Kidney glomerular epithelial cell (primary cell): ENCODE results near the gene DHX40.
"Not testable (repeated sequence)": the region's sequence is repeated elsewhere in the genome, so short reads cannot be mapped to it uniquely, and the experiment has no call there.

Experiments
- DNase-seq: peaks from one replicate; lab custom pipeline; 2025; lab: John Stamatoyannopoulos, UW

Gene DHX40

DNA sequence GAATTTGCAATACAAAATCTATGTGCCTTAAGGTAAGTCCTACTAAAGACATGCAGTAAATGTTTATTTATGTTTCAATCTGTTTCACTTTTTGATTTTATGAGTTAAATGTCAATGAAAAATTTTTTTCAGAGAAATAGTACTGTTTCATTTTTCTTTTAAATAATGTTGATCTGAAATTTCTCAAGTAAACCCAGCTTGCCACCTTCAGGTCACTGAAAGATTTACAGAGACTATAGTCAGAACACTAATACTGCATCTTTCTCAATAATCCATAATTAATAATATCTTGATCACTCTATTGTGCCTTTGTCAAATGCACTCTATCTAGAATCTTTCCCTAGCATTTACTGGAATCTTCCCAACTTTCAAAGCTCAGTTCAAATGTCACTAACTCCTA is 6.5 kb upstream of the DHX40 start:
- no peak for DNase-seq

DNA sequence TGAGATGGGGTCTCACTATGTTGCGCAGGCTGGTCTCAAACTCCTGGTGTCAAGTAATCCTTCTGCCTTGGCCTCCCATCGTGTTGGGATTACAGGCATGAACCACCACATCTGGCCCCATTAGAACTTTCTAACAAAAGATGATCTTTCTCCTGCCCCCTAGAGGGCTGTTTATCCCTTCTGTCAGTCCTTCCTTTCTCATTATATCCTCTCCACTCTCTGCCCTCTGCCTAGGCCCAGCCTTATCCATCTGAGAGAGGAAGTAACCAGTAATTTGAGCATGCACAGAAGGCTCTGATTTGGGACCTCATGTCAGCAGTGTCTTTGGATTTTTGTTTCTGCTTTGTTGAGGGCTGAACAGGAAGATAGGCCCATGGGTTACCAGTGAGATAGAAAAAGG is 4.4 kb upstream of the DHX40 start:
- DNase-seq: no peak

DNA sequence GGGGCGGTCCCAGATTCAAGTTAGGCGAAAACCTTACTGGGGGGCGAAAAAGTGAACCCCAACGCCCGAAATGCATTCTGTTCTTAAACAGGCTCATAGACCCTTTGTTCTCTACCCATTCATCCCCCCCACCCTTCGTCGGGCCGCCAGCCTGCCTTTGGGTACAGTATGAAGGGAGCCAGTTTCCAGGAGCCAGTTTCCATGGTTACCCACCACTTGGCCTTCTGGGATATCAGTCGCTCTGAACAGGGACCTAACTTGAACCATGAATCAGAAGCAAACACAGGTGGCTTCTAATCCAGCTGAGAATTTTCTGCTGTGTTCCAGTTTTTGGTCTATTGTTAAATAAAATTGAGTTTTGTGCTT is 532 bp downstream of the DHX40 start:
- DNase-seq: peak; percentile 75

DNA sequence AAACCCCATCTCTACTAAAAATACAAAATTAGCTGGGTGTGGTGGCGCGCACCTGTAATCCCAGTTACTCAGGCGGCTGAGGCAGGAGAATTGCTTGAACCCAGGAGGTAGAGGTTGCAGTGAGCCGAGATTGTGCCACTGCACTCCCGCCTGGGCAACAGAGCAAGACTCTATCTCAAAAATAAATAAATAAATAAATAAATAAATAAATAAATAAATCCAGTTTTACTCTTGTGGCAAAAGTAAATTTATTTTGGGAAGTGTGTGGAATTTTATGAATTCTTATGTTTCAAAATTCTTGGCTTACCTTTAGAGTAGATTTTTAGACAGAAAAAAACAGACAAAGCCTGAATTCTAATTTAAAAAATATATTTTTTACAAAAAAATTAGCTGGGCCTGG is 3.7 kb downstream of the DHX40 start:
- DNase-seq: not testable (repeated sequence)

DNA sequence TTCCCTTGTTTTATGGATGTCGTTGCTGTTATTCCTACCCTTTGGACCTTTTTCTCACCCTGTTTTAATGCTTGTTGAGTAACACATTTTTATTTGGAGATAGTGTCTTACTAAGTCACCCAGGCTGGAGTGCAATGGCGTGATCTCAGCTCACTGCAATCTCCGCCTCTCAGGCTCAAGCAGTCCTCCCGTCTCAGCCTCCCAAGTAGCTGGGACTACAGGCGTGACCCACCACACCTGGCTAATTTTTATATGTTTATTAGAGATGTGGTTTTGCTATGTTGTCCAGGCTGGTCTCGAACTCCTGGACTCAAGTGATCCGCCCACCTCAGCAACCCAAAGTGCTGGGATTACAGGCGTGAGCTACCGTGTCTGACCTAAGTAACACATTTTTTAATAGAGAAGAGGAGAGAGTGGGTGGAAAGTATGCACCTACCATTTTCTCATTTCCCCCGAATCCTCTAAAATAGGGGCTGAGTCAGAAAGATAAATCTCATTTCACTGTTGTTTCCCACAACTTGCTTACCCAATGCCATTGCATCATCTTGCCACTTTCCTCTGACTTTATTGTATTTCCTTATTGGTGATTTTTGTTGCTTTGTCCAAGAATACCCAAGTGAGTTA is 7.0 kb downstream of the DHX40 start:
- no peak for DNase-seq

DNA sequence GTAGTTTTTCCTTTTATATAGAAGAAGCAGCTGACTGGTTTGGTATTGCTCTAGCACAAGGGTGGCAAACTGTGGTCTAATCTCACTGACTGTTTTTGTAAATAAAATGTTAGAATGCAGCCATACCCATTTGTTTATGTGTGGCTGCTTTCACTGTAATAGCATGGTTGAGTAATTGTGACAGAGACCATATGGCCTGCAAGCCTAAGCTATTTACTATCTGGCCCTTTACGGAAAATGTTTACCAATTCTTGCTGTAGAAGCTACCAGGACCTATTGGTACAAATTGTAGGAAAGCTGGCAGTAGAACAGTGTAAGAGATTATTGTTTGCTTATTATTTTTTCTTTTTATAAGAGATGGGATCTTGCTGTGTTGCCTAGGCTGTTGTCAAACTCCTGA is 18.8 kb downstream of the DHX40 start:
- DNase-seq: not testable (repeated sequence)

DNA sequence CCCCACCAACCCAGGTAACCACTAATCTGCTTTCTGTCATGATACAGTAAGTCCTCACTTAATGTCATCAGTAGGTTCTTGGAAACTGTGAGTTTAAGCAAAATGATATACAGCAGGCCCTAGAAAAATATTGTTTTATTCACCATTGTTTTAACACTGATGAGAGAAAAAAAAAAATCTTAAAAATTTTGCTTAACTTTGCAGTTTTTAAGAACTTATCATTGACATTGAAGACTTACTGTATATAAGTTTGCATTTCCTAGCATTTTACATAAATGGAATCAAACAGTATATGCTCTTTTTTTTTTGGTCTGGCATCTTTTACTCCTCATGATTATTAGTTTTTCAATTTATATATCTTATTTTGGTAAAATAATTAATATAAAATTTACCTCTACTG is 34.8 kb downstream of the DHX40 start:
- no peak for DNase-seq

DNA sequence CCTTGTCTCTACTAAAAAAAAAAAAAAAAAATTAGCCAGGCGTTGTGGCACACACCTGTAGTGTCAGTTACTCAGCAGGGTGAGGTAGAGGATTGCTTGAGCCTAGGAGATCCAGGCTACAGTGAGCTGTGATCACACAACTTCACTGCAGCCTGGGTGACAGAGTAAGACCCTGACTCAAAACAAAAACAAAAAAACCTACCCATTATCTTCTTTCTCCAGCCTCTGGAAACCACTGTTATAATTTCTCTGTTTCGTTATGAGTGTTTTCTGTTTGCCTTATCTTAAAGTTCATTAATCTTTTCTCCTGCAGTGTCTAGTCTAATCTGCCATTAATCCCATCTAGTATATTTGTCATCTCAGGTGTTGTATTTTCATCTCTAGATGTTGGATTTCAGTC is 35.7 kb downstream of the DHX40 start:
- DNase-seq: no peak

DNA sequence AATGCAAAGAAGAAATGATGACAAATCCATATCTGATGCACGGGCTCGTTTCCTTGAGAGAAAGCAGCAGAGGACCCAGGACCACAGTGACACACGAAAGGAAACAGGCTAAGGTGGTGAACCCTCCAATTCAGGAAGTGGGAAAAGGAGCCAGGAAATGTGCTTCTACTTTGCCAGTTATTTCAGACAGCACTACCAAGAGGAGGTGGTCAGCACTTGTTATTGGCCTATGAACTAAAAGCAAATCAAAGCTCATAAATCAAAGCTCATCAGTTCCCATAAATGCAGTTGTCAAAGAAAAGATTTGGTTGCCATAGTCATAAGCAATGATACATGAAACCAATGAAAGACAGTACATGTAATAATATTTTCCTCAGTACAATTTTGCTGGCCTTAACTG is 41.7 kb downstream of the DHX40 start:
- no peak for DNase-seq

DNA sequence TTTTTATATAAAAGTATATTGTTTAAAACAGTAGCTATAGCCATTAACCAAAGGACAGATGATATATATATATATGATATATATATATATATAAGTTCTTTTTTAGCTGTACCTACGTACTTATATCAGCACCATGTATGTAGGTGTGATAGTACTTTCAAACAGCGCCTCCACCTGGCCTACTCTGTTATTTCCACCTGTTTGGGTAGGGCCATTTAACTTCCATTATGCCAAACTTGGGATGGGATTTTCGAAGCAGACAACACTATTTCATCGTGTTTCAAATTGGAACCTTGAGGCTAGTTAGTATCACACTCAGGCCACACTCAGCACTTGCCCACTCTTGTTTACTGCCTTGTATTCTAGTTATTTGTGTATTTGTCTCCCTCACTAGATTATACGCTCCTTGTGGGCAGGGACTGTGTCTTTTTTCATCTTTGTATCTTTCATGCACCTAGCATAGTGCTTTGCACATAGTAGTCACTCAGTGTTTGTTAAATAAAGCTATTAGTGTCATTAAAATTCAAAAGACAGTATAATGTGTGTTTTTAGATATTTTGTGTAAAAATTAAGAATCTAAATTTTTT is 42.5 kb downstream of the DHX40 start:
- no peak for DNase-seq

DNA sequence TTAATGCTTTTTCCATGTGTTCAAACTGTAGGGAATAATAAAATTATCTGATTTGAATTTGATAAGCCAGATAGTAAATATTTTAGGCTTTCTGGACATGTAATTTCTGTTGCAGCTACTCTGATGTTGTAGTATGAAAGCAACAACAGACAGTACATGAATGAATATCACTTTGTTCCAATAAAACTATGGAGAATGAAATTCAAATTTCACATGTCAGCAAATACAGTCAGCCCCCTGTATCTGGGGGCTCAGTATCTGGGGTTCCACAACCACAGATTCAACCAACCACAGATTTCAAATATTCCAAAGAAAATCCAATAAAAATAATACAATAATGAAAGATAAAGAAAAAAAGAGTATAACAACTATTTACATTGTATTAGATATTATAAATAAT is 46.1 kb downstream of the DHX40 start:
- no peak for DNase-seq

DNA sequence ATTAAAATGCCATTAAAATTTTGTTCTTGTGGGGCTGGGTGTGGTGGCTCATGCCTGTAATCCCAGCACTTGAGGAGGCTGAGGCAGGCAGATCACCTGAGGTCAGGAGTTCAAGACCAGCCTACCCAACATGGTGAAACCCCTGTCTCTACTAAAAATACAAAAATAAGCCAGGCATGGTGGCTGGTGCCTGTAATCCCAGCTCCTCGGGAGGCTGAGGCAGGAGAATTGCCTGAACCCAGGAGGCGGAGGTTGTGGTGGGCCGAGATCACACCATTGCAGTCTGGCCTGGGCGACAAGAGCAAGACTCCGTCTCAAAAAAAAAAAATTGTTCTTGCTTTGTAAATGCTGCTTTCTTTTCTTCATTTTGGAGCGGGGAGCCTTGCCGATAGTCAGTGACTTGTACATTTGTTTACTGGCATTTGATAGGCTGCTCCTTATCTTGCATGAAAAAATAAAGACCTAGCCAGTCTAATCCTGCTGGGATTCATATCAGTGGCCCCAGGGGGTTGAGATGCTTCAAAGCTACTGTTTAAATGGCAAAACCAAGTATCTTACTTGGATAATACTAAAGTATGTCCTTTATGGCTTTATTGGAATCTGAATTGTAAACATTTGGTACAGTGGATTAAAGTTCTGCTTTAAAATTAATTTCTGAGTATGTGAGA is 51.0 kb downstream of the DHX40 start:
- DNase-seq: no peak

DNA sequence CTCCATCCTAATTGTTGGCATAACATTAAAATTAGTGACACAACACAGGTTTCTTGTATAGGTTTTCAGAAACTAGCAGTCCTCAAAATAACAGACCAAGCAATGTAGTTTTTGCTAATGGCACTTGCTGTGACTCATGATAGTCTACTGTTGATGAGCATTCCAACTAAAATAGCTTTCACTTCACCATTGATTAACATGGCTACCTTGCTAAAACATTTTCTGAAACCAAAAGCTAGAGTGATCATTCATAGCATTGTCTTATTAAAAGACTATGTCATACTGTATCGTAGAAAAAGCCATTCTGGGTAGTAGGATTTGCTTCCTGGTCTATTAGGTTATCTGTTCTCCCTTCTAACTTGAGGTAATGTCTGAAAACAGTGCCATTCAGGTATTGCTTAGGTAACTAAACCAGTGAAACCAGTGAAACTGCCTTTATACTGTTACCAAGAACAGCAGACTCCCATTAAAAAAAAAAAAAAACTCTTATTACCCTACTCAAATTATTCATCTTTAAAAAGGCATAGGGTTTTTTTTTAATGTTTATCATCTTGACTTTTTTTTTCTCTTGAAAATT is 51.8 kb downstream of the DHX40 start:
- DNase-seq: peak; percentile 22

DNA sequence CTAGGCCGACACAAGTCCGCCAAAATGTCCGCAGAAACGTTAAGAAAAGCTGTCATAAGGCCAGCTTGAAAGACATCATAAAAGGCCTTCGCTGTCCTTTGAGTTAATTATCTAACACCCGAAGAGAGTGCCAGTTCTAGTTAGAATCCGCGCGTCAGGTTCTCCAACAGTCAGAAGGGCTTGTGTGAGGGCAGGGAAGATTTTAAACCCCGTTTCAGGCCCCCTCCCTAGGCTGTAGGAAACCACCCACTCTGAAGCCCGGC is 53.6 kb downstream of the DHX40 start:
- DNase-seq: no peak

DNA sequence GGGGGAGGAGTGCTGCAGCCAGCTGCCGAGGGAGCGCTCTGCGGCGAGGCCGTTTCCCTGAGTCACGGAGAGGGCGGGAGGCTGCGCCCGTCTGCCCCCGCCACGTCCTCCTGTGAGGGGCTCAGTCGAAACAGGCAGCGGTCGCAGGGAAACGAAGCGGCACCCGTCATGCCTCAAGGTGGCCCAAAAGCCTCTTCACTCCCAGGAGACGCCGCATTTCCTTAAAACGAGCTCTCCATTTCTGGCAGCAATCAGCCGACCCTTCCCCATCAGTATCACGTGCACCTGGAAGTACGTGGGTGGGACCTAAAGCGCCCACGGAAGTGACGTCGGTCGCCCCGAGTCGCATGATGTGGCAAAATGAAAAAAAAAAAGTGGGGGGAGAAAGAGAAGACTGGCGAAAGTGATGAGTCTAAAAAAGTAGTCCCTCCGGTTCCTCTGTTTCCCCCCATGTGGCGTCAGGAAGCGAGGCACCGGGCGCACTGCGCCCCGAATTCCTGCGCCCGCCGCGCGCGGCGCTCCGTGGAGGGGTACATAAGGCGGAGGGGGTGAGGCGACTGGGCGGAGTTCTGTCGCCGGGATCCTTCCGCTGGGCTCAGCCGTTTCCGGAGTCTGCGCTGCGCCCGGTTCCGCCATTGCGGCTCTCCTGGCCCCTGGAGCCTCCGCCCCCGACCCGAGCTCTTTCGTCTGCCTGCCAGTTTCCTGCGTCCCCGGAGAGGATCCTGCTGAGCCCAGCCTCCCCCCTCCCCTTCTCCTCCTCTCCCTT is 54.1 kb downstream of the DHX40 start, which contains the start of gene CLTC:
CLTC (plus strand) TSS at position 598 of the 766 bp plus-strand sequence. CDS start 237 bp downstream, outside the sequence.
- peak; percentile 95 for DNase-seq

DNA sequence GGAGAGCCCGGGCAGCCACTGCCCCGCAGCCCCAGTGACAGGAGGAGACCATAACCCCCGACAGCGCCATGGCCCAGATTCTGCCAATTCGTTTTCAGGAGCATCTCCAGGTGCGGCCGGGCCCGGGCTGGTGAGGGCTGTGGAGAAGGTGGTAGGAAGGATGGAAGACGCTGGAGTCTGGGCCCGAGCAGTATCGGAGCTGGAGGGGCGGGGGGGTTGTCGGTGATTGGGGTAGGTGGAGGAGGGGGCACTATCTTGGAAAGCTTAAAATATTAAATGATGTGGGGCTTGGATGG is 54.6 kb downstream of the DHX40 start:
- no peak for DNase-seq

DNA sequence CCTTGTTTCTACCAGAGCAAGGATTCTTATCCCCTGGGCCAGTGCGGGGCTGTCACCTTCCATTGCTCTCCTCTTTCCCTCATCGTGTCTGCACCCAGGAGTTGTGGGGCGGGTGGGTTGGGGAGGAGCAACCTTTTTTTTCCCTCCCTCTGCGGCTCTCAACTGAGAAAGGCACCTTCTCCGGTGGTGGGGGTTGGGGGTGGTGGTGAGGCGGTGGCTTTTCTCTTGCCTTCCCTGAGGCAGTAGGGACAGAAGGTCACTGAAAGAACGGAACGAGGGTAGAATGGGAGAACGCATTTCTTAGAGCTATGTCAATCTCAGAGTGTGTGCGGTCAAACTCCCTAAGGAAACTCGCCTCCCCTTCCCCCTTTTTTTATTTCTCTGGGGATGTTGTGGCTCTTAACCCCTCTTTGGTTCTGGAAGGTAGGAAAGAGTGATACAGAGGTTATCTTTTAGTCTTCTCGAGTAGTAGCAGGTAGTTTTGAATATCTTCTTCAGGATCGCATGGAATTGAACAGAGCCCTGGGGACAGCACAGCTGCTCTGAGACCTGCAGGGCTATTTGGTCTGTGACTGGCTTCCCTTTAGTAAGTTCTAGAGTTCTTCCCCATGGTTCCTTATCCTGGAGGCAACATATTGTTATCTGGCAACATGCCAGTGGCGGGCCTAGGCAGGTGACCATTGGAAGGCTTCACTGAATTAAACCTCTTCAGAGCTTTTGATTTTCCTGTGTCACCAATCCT is 55.3 kb downstream of the DHX40 start:
- DNase-seq: no peak

DNA sequence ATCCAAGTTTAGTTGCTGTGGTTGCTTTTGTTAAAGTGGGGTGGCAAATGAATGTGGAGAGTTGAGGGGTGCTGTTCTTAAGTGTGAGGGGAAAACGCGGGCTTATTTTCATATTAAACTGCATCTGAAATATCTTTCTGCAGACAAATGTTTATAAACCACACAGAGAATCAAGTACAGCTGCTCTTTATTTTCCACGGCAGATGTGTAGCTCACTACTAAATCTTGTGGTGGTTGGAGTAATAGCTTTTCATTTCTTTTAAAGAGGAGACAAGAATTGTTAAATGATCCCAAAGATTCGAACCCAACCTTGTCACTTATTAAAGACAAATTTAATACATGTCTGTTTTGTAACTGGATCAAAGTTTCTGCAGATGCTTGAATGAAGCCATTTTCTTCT is 56.4 kb downstream of the DHX40 start:
- no peak for DNase-seq

DNA sequence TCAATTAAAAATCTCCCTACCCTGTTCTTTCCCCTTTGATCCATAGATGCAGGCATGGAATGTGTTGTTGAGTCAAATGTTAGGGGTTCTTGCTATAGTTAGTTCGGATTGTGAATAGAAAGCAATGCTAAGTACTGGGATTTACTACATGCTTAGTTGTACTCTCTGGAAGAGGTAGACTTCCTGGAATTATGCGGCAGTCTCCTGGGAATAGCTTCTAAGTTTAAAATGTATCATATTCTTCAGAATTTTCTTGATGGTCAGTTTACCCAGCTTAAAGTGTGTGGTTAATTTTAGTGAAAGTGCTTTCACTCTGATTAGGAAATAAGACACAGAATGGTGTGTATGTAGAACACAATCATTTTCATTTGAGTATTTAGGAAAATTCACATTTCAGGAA is 57.7 kb downstream of the DHX40 start:
- no peak for DNase-seq

DNA sequence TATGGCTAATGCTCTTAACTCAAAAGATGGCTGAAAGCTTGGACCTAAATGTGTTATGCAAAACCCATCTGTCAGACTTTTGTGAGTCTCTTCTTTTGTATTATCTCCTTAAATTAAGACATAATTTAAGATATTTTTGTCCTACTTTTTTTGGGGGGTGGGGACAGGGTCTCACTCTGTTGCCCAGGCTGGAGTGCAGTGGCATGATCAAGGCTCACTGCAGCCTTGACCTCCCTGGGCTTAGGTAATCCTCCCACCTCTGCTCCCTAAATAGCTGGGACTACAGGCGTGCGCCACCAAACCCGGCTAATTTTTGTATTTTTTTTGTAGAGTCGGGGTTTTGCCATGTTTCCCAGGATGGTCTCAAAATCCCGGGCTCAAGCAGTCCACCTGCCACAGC is 61.3 kb downstream of the DHX40 start:
- no peak for DNase-seq

DNA sequence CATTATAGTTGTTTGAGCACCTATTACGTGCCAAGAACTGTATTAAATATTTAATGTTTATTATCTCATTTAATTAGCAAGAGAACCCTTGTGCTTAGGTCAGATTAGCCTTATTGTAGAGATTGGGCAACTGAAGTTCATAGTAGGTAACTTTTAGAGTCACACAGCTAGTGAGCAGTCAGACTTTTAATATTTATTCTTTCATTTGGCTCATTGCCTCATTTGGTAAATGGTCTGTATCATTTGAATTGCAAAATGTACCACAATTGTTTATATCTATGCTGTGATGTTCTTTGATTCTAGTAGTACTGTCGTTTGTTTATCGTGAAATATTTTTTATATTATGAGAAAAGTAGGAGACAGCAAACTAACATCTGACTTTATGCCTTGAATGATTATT is 61.9 kb downstream of the DHX40 start:
- DNase-seq: no peak

DNA sequence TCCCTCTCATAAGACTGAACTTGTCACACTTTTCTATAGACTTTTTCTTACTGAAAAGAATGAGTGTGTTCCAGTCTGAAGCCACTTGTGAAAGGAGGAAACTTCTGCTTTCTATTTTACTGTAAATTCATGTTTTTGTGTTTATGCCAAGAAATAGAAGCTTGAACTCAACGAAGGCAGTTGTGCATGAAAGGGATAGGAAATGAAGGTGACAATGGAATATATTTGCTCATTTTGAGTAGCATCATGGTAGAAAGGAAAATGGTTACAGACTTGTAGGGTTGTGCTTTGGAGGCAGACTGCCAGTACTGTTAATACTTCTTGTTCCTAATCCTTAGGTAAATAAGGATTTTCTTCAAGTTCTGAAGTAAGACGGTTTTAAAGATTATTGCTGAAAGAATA is 62.4 kb downstream of the DHX40 start:
- DNase-seq: no peak
